HEK293 (cell line): ENCODE measurements around the gene LENEP.

ENCODE experiments used
- CTCF ChIA-PET: fragments of 350-600 bp; formaldehyde crosslinking; extraction: SDS; loops from one replicate; lab custom pipeline; 2021; ENCODE audit warnings: antibody characterized with exemption; lab: Yijun Ruan, JAX
- POLR2A ChIA-PET: fragments of 300-600 bp; formaldehyde crosslinking; extraction: SDS; loops from one replicate; lab custom pipeline; 2020; ENCODE audit warnings: antibody characterized with exemption, inconsistent platforms; lab: Yijun Ruan, JAX
- H3K27ac ChIP-seq: fragments of 200-500 bp; sonication (Bioruptor generic); 2 replicates; pipeline ENCODE4 v1.5.1; 2014; ENCODE audit warnings: low read depth, low read length, control low read depth, inconsistent platforms; ENCODE audit errors: extremely low read depth
- H3K36me3 ChIP-seq, 2 experiments: fragments of 200-500 bp in 1 of 2; sonication (Bioruptor generic) in 1 of 2; 1 replicate in 1 of 2; 2 replicates in 1 of 2; pipeline ENCODE4 v1.5.1; 2014 to 2017; ENCODE audit warnings: inconsistent platforms in 2 of 2, low read length in 2 of 2; ENCODE audit not compliant: control insufficient read depth in 2 of 2, insufficient read depth in 1 of 2
- H3K4me1 ChIP-seq: fragments of 200-500 bp; sonication (Bioruptor generic); 2 replicates; pipeline ENCODE4 v1.5.1; 2014; ENCODE audit warnings: mild to moderate bottlenecking, low read length, inconsistent platforms; ENCODE audit not compliant: control insufficient read depth, insufficient read depth
- H3K4me3 ChIP-seq: 2 replicates; pipeline ENCODE4 v1.5.1; 2011; ENCODE audit warnings: low read depth, mild to moderate bottlenecking, control low read depth, low read length, moderate library complexity
- H3K9me3 ChIP-seq: fragments of 200-500 bp; sonication (Bioruptor generic); 2 replicates; pipeline ENCODE4 v1.5.1; 2014; ENCODE audit warnings: low read depth, low read length, inconsistent platforms; ENCODE audit not compliant: control insufficient read depth, insufficient read depth
- AEBP2 ChIP-seq: fragments of 450-650 bp; formaldehyde crosslinking; IDR thresholded peaks from 2 replicates; pipeline ENCODE4 v1.5.1; 2016; ENCODE audit warnings: missing biosample characterization, missing genetic modification characterization, borderline replicate concordance
- BCL11B ChIP-seq: fragments of 450-650 bp; formaldehyde crosslinking; IDR thresholded peaks from 2 replicates; pipeline ENCODE4 v1.5.1; 2016; ENCODE audit warnings: low read depth, missing biosample characterization, missing genetic modification characterization
- EGR2 ChIP-seq: fragments of 450-650 bp; formaldehyde crosslinking; IDR thresholded peaks from 2 replicates; pipeline ENCODE4 v1.5.1; 2016; ENCODE audit warnings: low read depth, missing biosample characterization, missing genetic modification characterization
- GLIS1 ChIP-seq: fragments of 450-650 bp; formaldehyde crosslinking; IDR thresholded peaks from 2 replicates; pipeline ENCODE4 v1.5.1; 2016; ENCODE audit warnings: missing biosample characterization, missing genetic modification characterization
- KLF17 ChIP-seq: fragments of 450-650 bp; formaldehyde crosslinking; IDR thresholded peaks from 2 replicates; pipeline ENCODE4 v1.5.1; 2016; ENCODE audit warnings: missing biosample characterization, missing genetic modification characterization
- KLF8 ChIP-seq: fragments of 450-650 bp; formaldehyde crosslinking; IDR thresholded peaks from 2 replicates; pipeline ENCODE4 v1.5.1; 2016; ENCODE audit warnings: missing biosample characterization, missing genetic modification characterization
- SCRT1 ChIP-seq: fragments of 450-650 bp; formaldehyde crosslinking; IDR thresholded peaks from 2 replicates; pipeline ENCODE4 v1.5.1; 2016; ENCODE audit warnings: missing biosample characterization, missing genetic modification characterization, borderline replicate concordance
- SETDB1 ChIP-seq: IDR thresholded peaks from one replicate; pipeline ENCODE4 v1.6.1; 2017; ENCODE audit warnings: mild to moderate bottlenecking, low read length, moderate library complexity, mixed read lengths; ENCODE audit not compliant: insufficient read length
- SP3 ChIP-seq: fragments of 450-650 bp; formaldehyde crosslinking; IDR thresholded peaks from 2 replicates; pipeline ENCODE4 v1.5.1; 2016; ENCODE audit warnings: missing biosample characterization, missing genetic modification characterization
- YY1 ChIP-seq: fragments of 450-650 bp; formaldehyde crosslinking; IDR thresholded peaks from 2 replicates; pipeline ENCODE4 v1.5.1; 2018; ENCODE audit warnings: missing biosample characterization, missing genetic modification characterization
- ZBTB17 ChIP-seq: fragments of 450-650 bp; formaldehyde crosslinking; IDR thresholded peaks from 2 replicates; pipeline ENCODE4 v1.5.1; 2016; ENCODE audit warnings: missing biosample characterization, missing genetic modification characterization
- ZFHX2 ChIP-seq: fragments of 450-650 bp; formaldehyde crosslinking; conservative IDR thresholded peaks from 2 replicates; pipeline ENCODE4 v1.5.1; 2016; ENCODE audit warnings: missing biosample characterization, missing genetic modification characterization
- ZNF214 ChIP-seq: fragments of 450-650 bp; formaldehyde crosslinking; IDR thresholded peaks from 2 replicates; pipeline ENCODE4 v1.5.1; 2017; ENCODE audit warnings: missing biosample characterization, mild to moderate bottlenecking, missing genetic modification characterization, borderline replicate concordance
- ZNF335 ChIP-seq: fragments of 450-650 bp; formaldehyde crosslinking; conservative IDR thresholded peaks from 2 replicates; pipeline ENCODE4 v1.5.1; 2016; ENCODE audit warnings: missing biosample characterization, missing genetic modification characterization
- ZNF366 ChIP-seq: fragments of 450-650 bp; formaldehyde crosslinking; conservative IDR thresholded peaks from 2 replicates; pipeline ENCODE4 v1.5.1; 2016; ENCODE audit warnings: missing biosample characterization, missing genetic modification characterization
- ZNF394 ChIP-seq: fragments of 450-650 bp; formaldehyde crosslinking; IDR thresholded peaks from 2 replicates; pipeline ENCODE4 v1.5.1; 2016; ENCODE audit warnings: missing biosample characterization, missing genetic modification characterization, mild to moderate bottlenecking, moderate library complexity, borderline replicate concordance
- ZNF398 ChIP-seq: fragments of 450-650 bp; formaldehyde crosslinking; IDR thresholded peaks from 2 replicates; pipeline ENCODE4 v1.5.1; 2017; ENCODE audit warnings: missing biosample characterization, missing genetic modification characterization
- ZNF48 ChIP-seq: fragments of 450-650 bp; formaldehyde crosslinking; IDR thresholded peaks from 2 replicates; pipeline ENCODE4 v1.5.1; 2016; ENCODE audit warnings: missing biosample characterization, missing genetic modification characterization
- ZNF514 ChIP-seq: fragments of 450-650 bp; formaldehyde crosslinking; IDR thresholded peaks from 2 replicates; pipeline ENCODE4 v1.5.1; 2016; ENCODE audit warnings: missing biosample characterization, missing genetic modification characterization
- ZNF658 ChIP-seq: fragments of 450-650 bp; formaldehyde crosslinking; IDR thresholded peaks from 2 replicates; pipeline ENCODE4; 2016; ENCODE audit warnings: missing biosample characterization, missing genetic modification characterization
- ZNF664 ChIP-seq: fragments of 450-650 bp; formaldehyde crosslinking; IDR thresholded peaks from 2 replicates; pipeline ENCODE4 v1.5.1; 2016; ENCODE audit warnings: missing biosample characterization, missing genetic modification characterization
- ZNF701 ChIP-seq: fragments of 450-650 bp; formaldehyde crosslinking; IDR thresholded peaks from 2 replicates; pipeline ENCODE4 v1.5.1; 2016; ENCODE audit warnings: missing biosample characterization, missing genetic modification characterization
- ZNF76 ChIP-seq: fragments of 450-650 bp; formaldehyde crosslinking; IDR thresholded peaks from 2 replicates; pipeline ENCODE4; 2016; ENCODE audit warnings: low read depth, missing biosample characterization, missing genetic modification characterization, borderline replicate concordance
- ZNF843 ChIP-seq: fragments of 450-650 bp; formaldehyde crosslinking; IDR thresholded peaks from 2 replicates; pipeline ENCODE4 v1.5.1; 2016; ENCODE audit warnings: missing biosample characterization, missing genetic modification characterization
- ZSCAN30 ChIP-seq: fragments of 450-650 bp; IDR thresholded peaks from 2 replicates; pipeline ENCODE4 v1.5.1; 2018; ENCODE audit warnings: missing biosample characterization, mild to moderate bottlenecking, missing genetic modification characterization, moderate library complexity
- TF ChIP-seq, protein P1 (sequence below): fragments of 450-650 bp; formaldehyde crosslinking; IDR thresholded peaks from 2 replicates; pipeline ENCODE4 v1.5.1; 2016; ENCODE audit warnings: missing biosample characterization, missing genetic modification characterization
- TF ChIP-seq, protein P2 (sequence below): IDR thresholded peaks from 2 replicates; pipeline ENCODE4 v1.6.1; 2011; ENCODE audit warnings: mild to moderate bottlenecking, low read depth, low read length, borderline replicate concordance

Gene LENEP

DNA sequence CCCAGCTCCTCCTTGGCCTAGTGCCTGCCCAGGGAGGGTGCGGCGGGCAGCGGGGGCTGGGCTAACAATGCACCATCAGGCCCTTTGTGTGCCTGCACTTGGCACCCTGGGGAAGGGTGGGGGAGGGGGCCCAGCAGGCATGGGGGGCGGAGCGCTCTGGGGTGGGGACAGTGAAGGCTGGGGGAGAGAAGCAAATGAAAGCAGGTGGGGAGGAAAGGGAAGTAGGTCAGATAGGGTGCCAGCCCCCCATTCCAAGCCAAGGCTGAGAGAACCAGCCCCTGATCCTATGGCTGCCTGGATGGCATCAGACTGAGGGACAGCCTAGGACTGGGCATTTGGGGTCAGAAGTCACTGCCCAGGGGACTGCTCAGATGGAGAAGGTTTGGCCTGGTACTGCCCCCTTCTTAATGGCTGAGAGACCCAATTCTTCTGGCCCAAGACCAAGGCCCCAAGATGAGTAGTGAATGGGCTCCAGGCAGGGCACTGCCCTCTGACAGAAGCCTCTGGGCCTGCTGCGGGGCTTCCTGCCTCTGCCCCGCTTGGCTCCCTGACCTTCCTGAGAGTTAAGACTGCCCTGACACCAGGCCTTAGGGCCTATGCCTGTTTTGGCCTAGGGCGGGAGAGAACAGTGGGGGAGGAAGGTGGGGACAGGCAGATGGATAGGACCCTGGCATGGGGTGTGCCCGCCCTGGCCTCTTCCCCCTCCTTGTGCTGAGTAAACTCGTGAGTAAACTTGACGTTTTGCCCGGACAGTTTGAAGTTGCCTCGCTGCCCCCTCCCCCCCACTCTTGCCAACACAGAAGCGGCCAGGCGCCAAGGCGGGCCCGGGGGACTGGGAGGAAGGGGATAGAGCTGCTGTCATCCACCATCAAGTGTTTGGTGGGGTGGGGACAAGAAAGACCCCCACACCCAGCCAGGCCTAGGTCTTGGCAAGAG, 12.0 kb downstream of the LENEP start (continued):
- TF ChIP-seq AEBP2 (tag by site-specific recombination): no peak
- TF ChIP-seq, protein P1, sequence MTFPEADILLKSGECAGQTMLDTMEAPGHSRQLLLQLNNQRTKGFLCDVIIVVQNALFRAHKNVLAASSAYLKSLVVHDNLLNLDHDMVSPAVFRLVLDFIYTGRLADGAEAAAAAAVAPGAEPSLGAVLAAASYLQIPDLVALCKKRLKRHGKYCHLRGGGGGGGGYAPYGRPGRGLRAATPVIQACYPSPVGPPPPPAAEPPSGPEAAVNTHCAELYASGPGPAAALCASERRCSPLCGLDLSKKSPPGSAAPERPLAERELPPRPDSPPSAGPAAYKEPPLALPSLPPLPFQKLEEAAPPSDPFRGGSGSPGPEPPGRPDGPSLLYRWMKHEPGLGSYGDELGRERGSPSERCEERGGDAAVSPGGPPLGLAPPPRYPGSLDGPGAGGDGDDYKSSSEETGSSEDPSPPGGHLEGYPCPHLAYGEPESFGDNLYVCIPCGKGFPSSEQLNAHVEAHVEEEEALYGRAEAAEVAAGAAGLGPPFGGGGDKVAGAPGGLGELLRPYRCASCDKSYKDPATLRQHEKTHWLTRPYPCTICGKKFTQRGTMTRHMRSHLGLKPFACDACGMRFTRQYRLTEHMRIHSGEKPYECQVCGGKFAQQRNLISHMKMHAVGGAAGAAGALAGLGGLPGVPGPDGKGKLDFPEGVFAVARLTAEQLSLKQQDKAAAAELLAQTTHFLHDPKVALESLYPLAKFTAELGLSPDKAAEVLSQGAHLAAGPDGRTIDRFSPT: peak; percentile 32; the same call in 1 of the 2 replicates
- TF ChIP-seq ZNF214 (tag by site-specific recombination): no peak
- TF ChIP-seq ZNF701 (tag by site-specific recombination): no peak

DNA sequence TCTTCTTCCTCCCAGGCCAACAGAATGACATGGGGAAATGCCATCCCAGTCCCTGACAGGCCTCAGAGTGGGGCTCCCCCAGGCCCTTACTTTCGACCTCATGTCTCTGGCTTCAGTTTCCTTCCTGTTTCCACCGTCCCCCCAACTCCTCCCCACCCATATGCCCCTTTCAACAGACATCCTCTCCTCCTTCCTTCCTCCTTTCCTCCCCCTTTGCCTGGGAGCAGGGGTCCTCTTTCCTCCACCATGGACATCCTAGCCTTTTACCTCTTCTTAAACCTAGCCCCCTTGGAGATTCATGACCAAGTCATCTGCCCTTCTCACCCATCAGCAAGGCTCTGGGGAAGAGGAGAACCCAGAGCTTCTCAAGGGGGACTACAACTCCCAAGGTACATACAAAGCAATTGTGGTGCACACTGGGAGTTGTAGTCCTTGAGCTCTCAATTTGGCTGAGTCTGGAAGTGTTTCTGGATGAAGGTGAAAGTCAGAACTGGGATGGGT, 13.3 kb downstream of the LENEP start:
- ChIA-PET POLR2A (interaction anchor here (1.5 kb wide), 1 partner anchor 10 kb away, joined by 7 read pairs; no protein-coding TSS in a partner anchor), CTCF (interaction anchor here (0.9 to 3.5 kb wide), 2 partner anchors 11 kb away, joined by 3 to 30 read pairs; no protein-coding TSS in a partner anchor)
- no peaks in the 10 kb centered on the region for H3K9me3 ChIP-seq
- H3K36me3 ChIP-seq: peaks cover 0 to 2% of the 10 kb centered on the region in 2 experiments; a peak in 1 of 3 replicates
- H3K27ac ChIP-seq: peak overlapping the region; percentile 41; the same call in 1 of the 2 replicates
- no peak overlapping the region for H3K4me3 ChIP-seq
- H3K4me1 ChIP-seq: peaks cover 8% of the 10 kb centered on the region
- TF ChIP-seq GLIS1 (tag by site-specific recombination): no peak
- TF ChIP-seq BCL11B: peak; percentile 67
- no peak for TF ChIP-seq ZNF48 (tag by site-specific recombination)
- peak; percentile 97 for TF ChIP-seq ZBTB17
- 0 out of 2 replicates have a peak, but pooled peaks have one; percentile 22 for TF ChIP-seq KLF17
- TF ChIP-seq ZNF335 (tag by site-specific recombination): peak; percentile 57
- TF ChIP-seq SP3 (tag by site-specific recombination): peak; percentile 57
- no peak for TF ChIP-seq ZNF843
- no peak for TF ChIP-seq ZNF514 (tag by site-specific recombination)
- peak; percentile 66 for TF ChIP-seq ZNF366 (tag by site-specific recombination)
- no peak for TF ChIP-seq ZNF658 (tag by site-specific recombination)
- no peak for TF ChIP-seq ZNF398 (tag by site-specific recombination)
- TF ChIP-seq ZNF76: peak; percentile 97
- TF ChIP-seq EGR2 (tag by site-specific recombination): no peak
- 0 out of 2 replicates have a peak, but pooled peaks have one; percentile 51 for TF ChIP-seq KLF8 (tag by site-specific recombination)
- TF ChIP-seq ZSCAN30 (tag by site-specific recombination): no peak
- TF ChIP-seq YY1 (tag by site-specific recombination): no peak
- TF ChIP-seq SETDB1: no peak
- TF ChIP-seq, protein P2, sequence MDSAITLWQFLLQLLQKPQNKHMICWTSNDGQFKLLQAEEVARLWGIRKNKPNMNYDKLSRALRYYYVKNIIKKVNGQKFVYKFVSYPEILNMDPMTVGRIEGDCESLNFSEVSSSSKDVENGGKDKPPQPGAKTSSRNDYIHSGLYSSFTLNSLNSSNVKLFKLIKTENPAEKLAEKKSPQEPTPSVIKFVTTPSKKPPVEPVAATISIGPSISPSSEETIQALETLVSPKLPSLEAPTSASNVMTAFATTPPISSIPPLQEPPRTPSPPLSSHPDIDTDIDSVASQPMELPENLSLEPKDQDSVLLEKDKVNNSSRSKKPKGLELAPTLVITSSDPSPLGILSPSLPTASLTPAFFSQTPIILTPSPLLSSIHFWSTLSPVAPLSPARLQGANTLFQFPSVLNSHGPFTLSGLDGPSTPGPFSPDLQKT: no peak
- no peak for TF ChIP-seq ZFHX2 (tag by site-specific recombination)
- TF ChIP-seq ZNF394: peak; percentile 28; the same call in 1 of the 2 replicates
- TF ChIP-seq ZNF664 (tag by site-specific recombination): no peak
- TF ChIP-seq SCRT1 (tag by site-specific recombination): no peak
